ENCODE data around the gene FBXW12.
"Not testable (repeated sequence)": the region's sequence is repeated elsewhere in the genome, so short reads cannot be mapped to it uniquely, and the experiment has no call there.

FBXW12 gene, protein sequence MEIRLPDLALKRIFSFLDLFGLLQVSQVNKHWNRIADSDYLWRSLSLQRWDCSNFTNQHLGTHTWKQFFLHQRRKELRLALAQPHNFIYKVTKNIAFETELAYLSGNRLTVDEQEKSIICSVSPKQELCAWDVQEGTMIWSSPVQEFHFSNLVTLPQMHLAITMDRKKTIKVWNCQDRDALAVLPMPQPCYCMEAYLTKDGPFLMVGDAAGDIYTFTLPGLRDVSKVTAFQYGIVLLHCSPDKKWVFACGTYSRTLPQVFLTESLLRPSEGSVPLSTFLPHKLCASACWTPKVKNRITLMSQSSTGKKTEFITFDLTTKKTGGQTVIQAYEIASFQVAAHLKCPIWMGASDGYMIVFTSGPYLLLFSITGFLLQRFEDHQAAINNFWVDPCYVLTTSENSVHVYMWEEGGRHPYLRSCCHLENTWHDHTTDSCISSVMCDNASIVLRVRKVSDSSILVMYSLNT

GRCh38 chr3:48371651-48372376 lies at the start of gene FBXW12:
Gene FBXW12, plus strand, starts transcription at chr3:48372219. Its CDS starts 549 bp downstream, at chr3:48372768.
- no peak for DNase-seq

DNA sequence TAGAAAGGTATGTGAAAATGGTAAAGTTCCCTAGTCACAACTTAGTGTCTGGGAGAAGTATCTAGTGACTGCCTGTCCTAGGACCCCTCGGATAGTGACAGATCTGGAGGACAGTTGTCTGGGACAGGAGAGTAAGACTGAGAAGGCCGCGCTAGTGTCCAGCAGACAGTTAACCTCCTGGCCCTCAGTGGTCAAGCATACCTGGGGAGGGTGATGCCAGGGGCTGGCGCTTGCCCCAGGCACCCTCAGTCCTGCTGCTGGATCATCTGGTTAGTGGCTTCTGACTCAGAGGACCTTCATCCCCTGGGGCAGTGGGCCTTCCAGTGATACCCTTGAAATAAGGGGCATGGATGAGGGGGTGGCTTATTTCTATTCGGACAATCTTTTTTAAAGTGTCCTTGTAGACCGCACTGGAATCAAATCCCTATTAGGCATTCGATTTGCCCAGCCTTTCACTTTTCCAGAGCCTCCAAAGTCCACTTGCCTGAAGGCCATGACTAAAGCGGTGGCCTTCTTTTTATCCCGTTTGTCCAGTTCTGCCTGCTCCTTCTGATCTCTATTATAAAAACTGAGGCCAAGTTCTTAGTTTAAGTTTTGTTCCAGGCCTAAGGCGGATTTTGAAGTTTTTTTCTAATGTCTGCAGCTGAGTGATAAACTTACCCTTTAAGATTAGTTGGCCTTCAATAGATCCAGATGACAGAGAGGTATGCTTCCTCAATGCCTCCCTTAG lies 40.1 kb upstream of the FBXW12 start:
- DNase-seq: not testable (repeated sequence)

- DNase-seq: not testable (repeated sequence)
Measured at GRCh38 chr3:48333346-48334245, 38.4 kb upstream of the FBXW12 start, which contains the start of gene SPINK8. Gene SPINK8, minus strand, starts transcription at chr3:48333661. Its CDS starts 5,320 bp downstream, at chr3:48328341.

- DNase-seq: no peak
Measured at GRCh38 chr3:48334605-48335004, 37.4 kb upstream of the FBXW12 start.

GRCh38 chr3:48335286-48335685 lies 36.7 kb upstream of the FBXW12 start:
- DNase-seq: not testable (repeated sequence)

GRCh38 chr3:48337536-48337935 lies 34.5 kb upstream of the FBXW12 start:
- not testable (repeated sequence) for DNase-seq

- DNase-seq: no peak
Measured at GRCh38 chr3:48338635-48339034, 33.4 kb upstream of the FBXW12 start.

DNA sequence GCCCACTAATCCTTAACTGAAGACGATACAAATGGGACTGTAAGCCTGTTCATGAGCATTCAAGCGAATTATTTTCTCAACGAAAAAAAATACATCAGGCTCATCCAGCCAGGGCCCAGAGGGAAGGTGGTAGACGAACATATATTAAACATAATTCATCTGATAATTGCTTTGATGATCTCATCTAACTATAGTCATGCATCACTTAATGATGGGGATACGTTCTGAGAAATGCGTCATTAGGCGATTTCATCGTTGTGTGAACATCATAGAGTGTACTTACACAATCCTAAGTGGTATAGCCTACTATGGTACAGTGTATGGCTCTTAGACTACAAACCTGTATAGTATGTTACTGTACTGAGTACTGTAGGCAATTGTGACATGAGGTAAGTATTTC lies 28.6 kb upstream of the FBXW12 start:
- DNase-seq: no peak

DNA sequence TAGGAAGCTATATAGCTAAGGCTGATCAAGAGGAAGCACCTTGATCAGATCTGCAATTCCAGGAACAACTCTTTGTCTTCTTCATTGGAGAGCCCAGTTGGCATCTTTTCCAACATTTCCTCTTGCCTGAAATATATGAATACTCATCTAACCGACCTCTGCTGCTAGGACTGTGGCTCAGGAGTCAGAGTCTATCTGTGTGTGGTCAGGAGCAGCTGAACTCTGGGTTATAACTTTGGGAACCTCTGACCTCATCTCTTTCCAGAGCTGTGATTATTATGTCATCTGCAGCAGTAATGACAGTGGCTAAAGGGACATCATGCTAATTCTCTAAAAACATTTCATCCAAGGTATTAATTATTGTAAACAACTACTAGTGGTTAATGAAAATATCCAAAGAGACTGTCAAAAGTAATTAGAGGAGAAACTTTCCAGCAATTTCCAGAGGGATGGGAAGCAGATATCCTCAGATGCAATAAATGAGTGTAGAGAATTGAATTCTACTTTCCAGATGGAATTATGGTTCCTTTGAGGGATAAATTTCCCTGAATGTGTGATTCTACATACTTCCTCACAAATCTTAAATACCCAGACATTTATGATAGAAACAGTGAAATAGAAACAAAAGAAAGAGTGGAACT lies 27.0 kb upstream of the FBXW12 start:
- DNase-seq: no peak

DNA sequence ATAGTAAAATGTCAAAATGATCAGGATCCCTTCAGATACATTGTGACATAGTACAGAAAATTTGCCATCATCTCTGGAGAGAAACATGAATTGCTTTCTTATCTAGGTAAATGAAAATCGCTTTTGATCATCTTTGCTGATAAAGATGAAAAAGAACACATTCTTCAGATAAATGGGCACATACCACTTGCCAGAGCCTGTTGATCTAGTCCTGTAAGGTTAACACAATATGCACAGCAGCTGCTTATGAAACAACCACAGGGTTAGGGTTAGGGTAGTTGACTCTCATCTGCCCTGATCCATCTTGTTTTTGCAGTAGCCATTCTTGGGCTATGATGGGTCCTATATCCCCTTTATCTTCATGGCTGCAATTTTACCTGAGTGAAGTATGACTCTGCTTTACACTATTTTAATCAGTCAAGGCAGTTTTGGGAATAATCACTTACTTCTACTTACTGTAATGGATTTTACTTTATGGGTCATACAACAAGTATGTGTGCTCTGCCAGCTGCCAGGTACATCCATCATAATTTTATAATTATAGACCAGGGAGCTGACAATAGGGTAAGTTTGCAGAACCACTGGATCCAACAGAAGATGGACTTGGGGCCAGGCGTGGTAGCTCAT lies 26.0 kb upstream of the FBXW12 start:
- no peak for DNase-seq

DNA sequence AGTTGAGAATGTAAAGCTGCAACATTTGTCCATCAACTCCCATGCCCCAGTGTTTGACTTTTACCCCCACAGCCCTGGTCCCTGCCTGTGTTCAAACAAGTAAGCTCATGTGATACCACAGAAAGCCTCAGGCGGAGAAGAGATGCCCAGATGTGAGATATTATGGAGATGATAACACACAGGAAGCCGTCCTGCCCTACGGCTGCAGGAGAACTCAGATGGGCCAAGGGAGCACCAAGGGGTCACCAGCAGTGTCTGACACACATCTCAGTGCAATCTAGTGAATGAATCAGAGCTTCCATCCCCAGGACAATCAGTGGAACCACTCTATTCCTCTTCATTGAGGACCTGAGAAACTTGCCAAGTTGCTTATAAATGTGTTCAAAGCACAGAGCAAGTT lies 24.5 kb upstream of the FBXW12 start:
- DNase-seq: no peak

DNA sequence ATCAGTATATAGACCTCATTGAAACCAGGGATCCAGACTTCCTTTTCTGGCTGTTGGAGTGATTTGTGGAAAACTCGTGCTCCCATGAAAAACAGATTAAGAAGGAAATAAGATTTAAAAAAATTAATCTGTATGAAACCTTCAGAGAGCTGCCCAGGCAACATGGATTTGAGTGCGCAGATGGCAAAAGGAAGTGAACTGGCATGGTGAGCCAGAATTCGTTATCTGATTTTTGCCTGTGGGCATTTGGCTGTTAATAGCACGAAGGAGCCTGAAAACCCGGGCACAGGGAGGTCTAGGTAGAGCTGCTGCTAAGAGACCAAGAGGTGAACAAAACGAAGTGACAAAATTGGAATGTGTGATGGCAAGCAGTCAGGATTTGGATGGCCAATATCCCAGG lies 19.5 kb upstream of the FBXW12 start:
- DNase-seq: no peak

DNA sequence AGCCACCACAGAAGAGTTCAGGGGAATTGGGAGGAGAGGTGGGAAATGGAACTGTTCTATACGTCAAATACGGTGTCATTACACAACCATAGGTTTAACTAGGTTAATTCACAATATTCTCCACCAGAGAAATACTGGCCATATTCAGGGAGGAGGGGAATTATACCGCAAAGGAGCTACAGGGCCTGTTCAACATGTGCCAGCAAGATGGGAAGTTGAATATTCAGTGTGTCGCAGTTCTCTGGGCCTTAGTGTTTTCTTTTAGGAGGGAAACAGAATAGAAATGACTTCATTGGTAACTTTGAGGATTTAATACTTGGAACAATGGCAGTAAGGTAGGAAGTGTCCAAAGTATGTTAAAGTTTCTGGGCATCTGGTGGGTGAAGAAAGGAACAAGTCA lies 18.0 kb upstream of the FBXW12 start:
- no peak for DNase-seq

DNA sequence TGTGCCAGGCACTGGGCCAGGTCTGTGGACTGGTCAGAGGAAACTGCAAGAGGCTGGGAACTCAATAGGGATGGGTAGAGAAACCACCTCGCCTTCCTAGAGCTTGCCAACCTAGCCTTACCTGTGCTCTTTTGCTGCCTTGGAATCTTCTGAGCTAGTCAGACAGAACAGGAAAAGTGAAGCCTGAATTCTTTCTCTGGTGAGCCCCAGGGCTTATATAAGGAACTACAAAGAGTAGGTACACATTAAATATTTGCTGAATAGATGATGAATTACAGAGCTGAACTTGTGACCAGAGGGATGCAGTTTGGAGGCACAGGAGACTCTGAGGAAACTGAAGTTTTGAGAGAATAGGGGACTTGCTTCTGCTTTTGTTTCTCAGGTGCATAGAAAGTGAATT lies 15.6 kb upstream of the FBXW12 start:
- DNase-seq: no peak

DNA sequence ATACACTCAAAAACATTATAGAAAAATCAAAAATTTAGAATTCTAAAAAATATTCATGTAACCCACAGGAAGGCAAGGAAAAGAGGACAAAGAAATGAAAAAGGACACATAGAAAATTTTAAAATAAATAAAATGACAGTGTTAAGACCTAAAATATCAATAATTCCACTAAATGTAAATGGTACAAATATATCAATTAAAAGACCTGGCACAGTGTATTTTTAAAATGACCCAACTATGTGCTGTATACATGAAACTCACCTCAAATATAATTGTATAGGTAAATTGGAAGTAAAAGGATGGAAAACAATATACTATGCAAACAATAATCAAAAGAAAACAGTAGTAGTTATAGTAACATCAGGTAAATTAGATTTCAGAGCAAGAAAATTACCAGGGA lies 10.1 kb upstream of the FBXW12 start:
- DNase-seq: no peak

DNA sequence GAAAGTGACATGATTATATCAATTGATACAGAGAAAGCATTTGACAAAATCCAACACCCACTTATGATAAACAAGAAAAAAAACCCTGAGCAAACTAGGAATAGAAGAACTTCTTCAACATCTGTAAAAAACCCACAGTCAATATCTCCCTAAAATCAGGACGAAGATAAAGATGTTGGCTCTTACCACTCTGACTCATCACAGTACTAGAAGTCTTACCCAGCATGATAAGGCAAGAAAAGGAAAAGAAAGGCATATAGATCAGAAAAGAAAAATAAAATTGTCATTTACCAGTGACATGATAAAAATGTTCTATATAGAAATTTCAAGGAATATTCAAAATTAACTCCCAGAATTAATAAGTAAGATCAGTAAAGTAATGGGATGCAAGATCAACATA lies 7.2 kb upstream of the FBXW12 start:
- no peak for DNase-seq

DNA sequence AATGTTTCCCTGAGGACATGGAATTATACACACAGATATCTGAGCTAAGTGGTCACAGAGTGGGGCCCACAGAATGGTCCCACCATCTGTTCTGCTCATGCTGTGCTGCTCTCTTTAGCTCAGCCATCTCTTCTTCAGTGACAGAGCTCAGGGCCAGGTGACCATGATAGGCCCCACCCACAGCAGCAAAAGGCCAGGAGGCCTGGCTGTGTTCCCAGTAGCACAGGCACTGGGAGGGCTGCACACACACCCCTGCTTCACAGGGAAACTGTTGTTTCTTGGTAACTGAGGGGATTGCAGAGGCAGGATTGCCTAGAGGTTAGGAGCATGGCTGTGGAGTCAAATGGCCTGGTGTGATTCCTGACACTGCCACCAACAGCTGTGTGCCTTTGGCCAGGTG lies 4.8 kb upstream of the FBXW12 start:
- DNase-seq: no peak

- DNase-seq: no peak
Measured at GRCh38 chr3:48369693-48370332, 2.2 kb upstream of the FBXW12 start.

- DNase-seq: no peak
Measured at GRCh38 chr3:48370333-48370713, 1.7 kb upstream of the FBXW12 start.

DNA sequence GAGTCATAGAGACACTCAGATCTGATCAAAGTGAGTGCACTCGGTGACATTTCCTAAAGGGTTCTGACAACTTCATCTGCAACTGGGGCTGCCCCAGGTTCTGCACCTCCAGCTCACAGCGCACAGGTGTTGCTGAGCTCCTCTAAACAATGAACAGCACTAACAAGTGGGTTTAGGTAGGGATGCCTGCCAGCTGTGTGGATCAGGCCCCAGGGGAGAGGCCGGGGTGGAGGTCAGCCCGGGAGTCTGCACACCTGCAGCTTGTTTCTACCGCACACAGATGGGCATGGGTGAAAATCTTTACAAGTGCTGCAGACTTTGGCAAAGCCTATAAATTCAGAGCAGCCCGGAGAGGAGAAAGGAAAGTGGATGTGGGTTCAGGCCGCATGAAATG lies 355 bp downstream of the FBXW12 start:
- DNase-seq: no peak

Measured in NCI-H1048 (cell line).